Large intestine (tissue), 3 donors: ENCODE data around the gene KLHL13. TPM values are rescaled to one million over a fixed set of nuclear protein-coding genes. Genes with fewer than 3 reads are reported as not detected.
A peak's percentile ranks its signal among the peaks of the same experiment; 100 is the strongest.

ENCODE experiments used
- DNase-seq, 2 donors: peaks; one replicate each; pipeline versions ENCODE4 v3.0.0 to v3.0.0-alpha.2; 2013
- H3K27ac ChIP-seq: one replicate; pipeline ENCODE4 v1.5.1; 2013; ENCODE audit warnings: low read length
- H3K27me3 ChIP-seq: 2 replicates; pipeline ENCODE4 v1.6.1; 2013; ENCODE audit warnings: low read length; ENCODE audit not compliant: control insufficient read depth, insufficient read depth
- H3K36me3 ChIP-seq: 2 replicates; pipeline ENCODE4 v1.6.1; 2013; ENCODE audit warnings: low read length; ENCODE audit not compliant: control insufficient read depth, insufficient read depth
- H3K4me1 ChIP-seq: one replicate; pipeline ENCODE4 v1.6.1; 2013; ENCODE audit warnings: low read length; ENCODE audit not compliant: control insufficient read depth, insufficient read depth
- H3K4me3 ChIP-seq: one replicate; pipeline ENCODE4 v1.5.1; 2013; ENCODE audit warnings: low read length
- H3K9me3 ChIP-seq: one replicate; pipeline ENCODE4 v1.6.1; 2013; ENCODE audit warnings: mild to moderate bottlenecking, low read depth, low read length, moderate library complexity; ENCODE audit not compliant: control insufficient read depth
- WGBS: methylation state at CpG from one replicate; pipeline ENCODE4 v1.1.5; 2013; ENCODE audit warnings: low lambda C conversion rate; ENCODE audit not compliant: insufficient coverage; 5-methylcytosine and 5-hydroxymethylcytosine counted together
- polyA plus RNA-seq: library from polyadenylated mRNA; unstranded; fragments of 120-200 nt; gene quantifications from one replicate; pipeline ENCODE4 v1.2.1, GENCODE V29; 2013

Gene KLHL13
- polyA plus RNA-seq, 1 donor, result 73.6 TPM

DNA sequence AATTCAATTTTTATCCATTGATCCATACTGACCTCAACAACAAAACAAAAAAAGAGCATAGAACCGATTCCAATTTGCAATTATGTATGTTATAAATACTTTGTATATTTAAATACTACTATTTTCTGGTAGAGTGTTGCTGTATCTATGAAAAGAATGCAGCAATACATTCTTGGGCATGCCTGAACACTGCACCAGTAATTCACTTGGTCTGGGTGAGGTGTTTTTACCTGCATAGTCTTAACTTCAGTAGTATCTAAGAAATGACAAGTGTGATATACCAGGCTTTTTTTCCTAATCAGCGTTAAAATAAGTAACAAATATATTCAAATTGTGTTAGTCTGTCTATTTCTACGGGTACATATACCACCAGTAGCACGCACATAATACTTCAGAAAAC lies 120.2 kb downstream of the KLHL13 start:
- no CpG with 5 or more reads among the region's 4 CpGs for WGBS
- Histone ChIP-seq H3K4me3 (no peak overlapping the region), H3K4me1 (no peaks in the 10 kb centered on the region), H3K36me3 (no peaks in the 10 kb centered on the region), H3K27ac (no peak overlapping the region), H3K27me3 (no peaks in the 10 kb centered on the region), H3K9me3 (no peaks in the 10 kb centered on the region)
- DNase-seq, result no peak

DNA sequence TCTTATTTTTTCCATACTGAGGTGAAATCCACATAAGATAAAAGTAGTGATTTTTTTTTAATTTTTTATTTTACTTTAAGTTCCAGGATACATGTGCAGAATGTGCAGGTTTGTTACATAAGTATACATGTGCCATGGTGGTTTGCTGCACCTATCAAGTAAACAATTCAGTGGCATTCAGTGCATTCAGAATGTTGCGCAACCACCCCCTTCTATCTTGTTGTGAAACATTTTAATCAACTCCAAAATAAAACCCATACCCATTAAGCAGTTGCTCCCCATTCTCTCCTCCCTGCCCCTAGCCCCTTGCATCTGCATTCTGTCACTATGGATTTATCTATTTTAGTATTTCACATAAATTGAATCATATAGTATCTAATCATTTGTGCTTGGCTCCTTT lies 121.2 kb downstream of the KLHL13 start:
- no peaks in the 10 kb centered on the region for H3K4me1 ChIP-seq
- no peaks in the 10 kb centered on the region for H3K27me3 ChIP-seq
- H3K36me3 ChIP-seq, result no peaks in the 10 kb centered on the region
- H3K27ac ChIP-seq, result no peak overlapping the region
- no peak for DNase-seq
- WGBS, result no CpG with 5 or more reads among the region's 1 CpG
- no peaks in the 10 kb centered on the region for H3K9me3 ChIP-seq
- H3K4me3 ChIP-seq, result no peak overlapping the region

DNA sequence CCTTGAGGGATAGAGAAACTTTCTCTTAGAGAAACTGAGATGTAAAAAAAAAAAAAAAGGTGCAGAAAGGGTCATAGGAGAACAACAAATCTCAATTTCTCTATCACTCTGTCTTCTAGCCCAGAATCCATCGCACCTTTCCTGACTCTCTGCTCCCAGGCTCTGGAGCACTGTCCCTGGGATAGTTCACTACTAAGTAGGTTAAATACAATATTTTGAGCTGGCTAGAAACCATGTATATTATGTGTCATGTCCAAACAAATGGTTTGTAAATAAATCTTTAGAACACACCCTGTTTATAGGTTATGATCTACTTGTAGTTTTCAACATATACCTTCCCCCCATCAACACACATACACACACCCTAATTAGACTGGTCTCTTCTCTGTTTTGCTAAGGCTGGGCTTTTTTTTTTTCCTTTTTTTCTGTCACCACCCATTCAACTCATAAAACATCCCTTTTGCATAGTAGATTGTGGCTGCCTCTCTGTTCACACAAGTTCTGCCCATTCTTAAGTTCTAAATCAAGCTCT lies 124.4 kb downstream of the KLHL13 start:
- no peak overlapping the region for H3K4me3 ChIP-seq
- no peaks in the 10 kb centered on the region for H3K27me3 ChIP-seq
- no peaks in the 10 kb centered on the region for H3K4me1 ChIP-seq
- H3K27ac ChIP-seq, result no peak overlapping the region
- no peak for DNase-seq
- H3K9me3 ChIP-seq, result no peaks in the 10 kb centered on the region
- WGBS, result no CpG with 5 or more reads among the region's 1 CpG
- H3K36me3 ChIP-seq, result no peaks in the 10 kb centered on the region

DNA sequence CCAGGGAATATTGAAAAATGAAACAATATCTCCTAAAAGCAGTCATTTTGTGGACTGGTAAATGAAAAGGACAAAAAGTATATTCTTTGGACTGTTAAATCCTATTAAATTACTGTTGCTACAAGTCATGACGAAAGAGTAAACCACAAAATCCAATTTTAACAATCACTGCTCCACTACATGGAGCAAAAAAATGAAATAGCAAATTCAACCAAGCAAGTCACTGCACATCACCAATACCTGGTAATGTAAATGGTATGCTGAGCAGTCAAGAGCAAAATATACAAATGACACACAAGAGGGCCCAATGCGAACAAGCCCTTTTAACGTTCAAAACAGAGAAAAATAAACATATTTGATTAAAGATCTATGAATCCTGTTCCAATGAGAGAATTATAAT lies 126.2 kb downstream of the KLHL13 start:
- no peak overlapping the region for H3K4me3 ChIP-seq
- no CpG with 5 or more reads among the region's 3 CpGs for WGBS

DNA sequence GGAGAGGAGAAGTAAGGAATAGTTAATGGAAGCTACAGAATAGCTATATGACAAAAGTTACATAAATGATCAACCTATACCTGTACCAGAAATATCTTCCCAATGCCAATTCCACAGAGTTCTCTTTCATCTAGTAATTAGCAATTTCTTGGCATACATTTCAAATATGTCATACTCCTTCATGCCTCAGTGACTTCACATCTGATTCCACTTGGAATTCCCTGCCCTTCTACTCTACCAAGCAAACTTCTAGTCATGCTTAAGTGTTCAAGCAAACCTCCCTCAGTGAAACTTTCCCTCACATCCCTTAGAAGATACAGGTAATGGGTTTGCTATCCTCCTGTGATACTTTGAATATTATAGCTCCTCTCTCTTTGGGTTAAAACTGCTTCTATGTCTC lies 127.1 kb downstream of the KLHL13 start:
- Histone ChIP-seq H3K27ac (no peak overlapping the region), H3K36me3 (no peaks in the 10 kb centered on the region), H3K4me1 (no peaks in the 10 kb centered on the region), H3K4me3 (no peak overlapping the region), H3K27me3 (no peaks in the 10 kb centered on the region), H3K9me3 (no peaks in the 10 kb centered on the region)
- DNase-seq, result no peak

More for the DNA sequence above, 126.2 kb downstream of the KLHL13 start:
- H3K27ac ChIP-seq, result no peak overlapping the region
- no peaks in the 10 kb centered on the region for H3K27me3 ChIP-seq
- H3K4me1 ChIP-seq, result no peaks in the 10 kb centered on the region
- DNase-seq, result no peak
- no peaks in the 10 kb centered on the region for H3K9me3 ChIP-seq
- no peaks in the 10 kb centered on the region for H3K36me3 ChIP-seq

DNA sequence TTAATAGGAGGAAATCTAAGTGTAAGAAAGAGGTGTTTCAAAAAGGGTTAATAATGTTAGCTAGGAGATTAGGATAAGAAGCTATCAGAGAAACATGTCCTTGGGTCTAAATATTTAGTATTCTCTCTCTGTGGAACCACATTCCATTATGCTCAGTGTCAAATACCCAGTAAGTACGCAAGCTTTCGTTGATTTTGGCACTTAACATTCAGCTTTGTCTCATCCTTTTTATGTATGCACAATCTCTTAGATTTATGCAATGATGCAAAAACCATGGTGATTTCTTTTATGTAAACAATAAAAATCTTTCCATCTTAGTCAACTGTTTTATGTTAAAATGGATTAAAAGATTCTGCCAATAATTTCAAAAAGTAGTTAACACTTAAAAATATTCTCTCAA lies 129.2 kb downstream of the KLHL13 start:
- DNase-seq, result no peak
- Histone ChIP-seq H3K4me3 (no peak overlapping the region), H3K27me3 (no peaks in the 10 kb centered on the region), H3K36me3 (no peaks in the 10 kb centered on the region), H3K4me1 (no peaks in the 10 kb centered on the region), H3K9me3 (no peaks in the 10 kb centered on the region), H3K27ac (no peak overlapping the region)
- WGBS, result no CpG with 5 or more reads among the region's 2 CpGs

DNA sequence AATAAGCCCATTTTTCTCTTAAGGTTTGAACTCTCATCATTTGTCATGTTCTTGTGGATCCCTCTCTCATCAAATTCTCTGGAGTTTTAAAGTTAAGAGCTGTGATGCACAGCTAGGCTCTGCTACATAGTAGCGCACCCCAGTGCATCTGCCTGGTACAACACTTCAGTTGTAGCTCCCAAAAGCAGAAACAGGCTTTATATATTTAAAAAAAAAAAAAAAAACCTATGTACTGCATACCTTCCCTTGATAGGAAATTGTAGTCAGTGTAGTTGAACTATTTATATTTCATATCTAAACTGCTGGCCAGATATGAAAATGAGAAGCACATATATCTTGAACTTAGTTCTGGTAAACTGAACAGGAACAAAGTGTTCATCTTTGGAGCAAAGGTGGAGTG lies 131.4 kb downstream of the KLHL13 start:
- no peaks in the 10 kb centered on the region for H3K36me3 ChIP-seq
- no CpG with 5 or more reads among the region's 1 CpG for WGBS
- no peak overlapping the region for H3K27ac ChIP-seq
- no peaks in the 10 kb centered on the region for H3K9me3 ChIP-seq
- no peaks in the 10 kb centered on the region for H3K27me3 ChIP-seq
- peak in 1 of 2 donors; percentile 17 for DNase-seq
- H3K4me1 ChIP-seq, result no peaks in the 10 kb centered on the region
- H3K4me3 ChIP-seq, result no peak overlapping the region

DNA sequence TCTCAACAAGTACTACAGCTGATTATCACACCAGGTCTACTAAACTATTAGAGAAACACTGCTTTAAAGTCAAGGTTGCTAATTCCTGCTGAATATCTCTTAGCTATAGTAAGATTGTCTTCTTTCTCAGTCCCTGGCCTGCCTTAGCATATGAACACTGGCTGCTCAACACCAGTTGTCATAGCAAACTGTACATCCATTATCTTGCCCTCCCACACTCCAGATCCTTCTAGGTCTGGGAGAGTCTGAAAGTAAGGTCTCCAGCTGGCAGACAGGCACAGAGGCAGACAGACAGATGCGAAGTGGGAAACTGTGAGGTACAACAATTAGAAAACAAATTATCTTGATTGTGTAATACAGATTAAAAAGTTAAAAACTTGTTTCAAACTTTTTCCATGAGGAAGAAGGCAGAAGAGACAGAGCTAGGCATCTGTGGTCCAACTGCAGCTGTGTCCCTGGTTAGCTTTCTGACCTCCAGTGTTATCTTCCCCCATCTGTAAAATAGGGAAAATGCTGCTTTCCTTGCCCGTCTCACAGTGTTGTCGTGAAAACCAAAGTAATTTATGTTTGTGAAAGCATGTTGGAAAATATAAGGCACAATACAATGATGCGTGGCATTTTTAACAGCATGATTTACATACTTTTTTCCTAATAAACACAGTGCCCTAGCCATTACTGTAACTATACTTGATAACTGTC lies 133.8 kb downstream of the KLHL13 start:
- Histone ChIP-seq H3K4me1 (no peaks in the 10 kb centered on the region), H3K27ac (no peak overlapping the region), H3K9me3 (no peaks in the 10 kb centered on the region), H3K36me3 (no peaks in the 10 kb centered on the region), H3K27me3 (no peaks in the 10 kb centered on the region), H3K4me3 (no peak overlapping the region)
- DNase-seq, result no peak
- no CpG with 5 or more reads among the region's 4 CpGs for WGBS

DNA sequence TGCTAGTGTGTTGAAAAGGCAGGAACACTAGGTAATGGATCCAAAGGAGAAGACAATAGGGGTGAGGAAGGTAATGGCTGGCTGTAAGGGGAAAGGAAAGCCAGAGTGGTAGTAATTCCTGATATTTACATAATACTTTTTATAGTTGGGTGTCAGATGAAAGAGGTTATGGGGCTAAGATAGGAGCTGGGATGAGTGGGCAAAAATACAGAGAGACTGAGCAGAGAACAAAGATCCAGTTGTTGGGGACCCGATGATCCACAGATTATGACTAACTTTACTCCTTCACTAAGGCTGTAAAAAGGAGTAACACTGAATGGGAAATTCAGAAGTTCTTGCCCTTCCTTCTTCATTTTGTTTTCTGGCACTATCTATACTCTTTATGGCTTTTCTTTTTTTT lies 138.2 kb downstream of the KLHL13 start:
- Histone ChIP-seq H3K27me3 (no peaks in the 10 kb centered on the region), H3K9me3 (no peaks in the 10 kb centered on the region), H3K4me1 (no peaks in the 10 kb centered on the region), H3K4me3 (no peak overlapping the region), H3K27ac (no peak overlapping the region), H3K36me3 (no peaks in the 10 kb centered on the region)
- no peak for DNase-seq
- no CpG with 5 or more reads among the region's 1 CpG for whole genome bisulfite sequencing

DNA sequence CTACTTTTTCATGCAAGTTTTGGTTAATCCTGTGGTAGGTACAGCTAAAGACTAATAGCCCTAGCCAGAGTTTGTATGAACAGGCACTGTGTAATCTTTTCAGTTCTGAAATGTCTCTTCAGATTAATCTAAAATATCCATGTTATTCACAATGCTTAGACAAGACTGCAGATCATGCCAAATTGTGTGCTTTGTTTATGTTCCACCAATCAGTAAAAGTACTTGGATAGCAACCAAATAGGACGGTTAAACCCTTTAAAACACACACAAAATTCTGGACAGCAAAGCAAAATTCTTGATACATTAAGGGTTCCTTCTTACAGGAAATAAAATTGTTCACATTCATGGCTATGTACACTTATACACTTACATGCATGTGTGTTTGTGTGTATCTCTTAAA lies 139.1 kb downstream of the KLHL13 start:
- Histone ChIP-seq H3K27ac (no peak overlapping the region), H3K27me3 (no peaks in the 10 kb centered on the region), H3K4me3 (no peak overlapping the region), H3K4me1 (no peaks in the 10 kb centered on the region), H3K9me3 (no peaks in the 10 kb centered on the region), H3K36me3 (no peaks in the 10 kb centered on the region)
- no CpG with 5 or more reads among the region's 1 CpG for WGBS
- DNase-seq, result no peak

DNA sequence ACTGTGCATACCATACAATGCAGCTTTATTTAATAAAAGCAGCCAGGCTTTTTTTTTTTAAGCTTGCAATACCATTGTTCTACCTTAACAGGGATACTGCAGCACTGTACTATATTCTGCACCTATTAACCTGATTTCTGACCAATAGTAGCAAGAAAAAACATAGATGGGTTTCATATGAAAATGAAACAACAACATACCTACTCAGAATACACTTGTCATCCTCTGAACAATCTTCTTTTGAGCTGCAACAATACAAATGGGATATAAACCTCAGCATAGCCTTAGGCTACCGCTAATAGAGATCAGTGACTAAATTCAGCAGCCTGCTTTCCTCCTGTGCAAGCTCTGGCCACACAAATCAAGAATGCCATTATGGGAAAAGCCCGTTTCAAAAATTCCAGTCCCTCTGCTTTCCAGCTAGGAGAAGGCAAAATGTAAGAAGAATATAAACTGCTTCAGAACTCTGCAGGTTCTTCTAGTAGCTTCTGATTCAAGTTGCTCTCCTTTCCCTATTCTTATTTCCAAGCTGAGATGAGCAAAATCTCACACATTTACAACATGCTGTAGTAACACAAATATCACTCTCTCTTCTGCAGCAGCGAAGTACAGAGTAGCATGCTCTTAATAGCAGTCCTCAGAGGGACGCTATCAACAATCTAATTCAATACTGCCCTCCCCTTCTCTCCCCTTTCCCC lies 143.4 kb downstream of the KLHL13 start:
- H3K4me1 ChIP-seq, result no peaks in the 10 kb centered on the region
- H3K36me3 ChIP-seq, result no peaks in the 10 kb centered on the region
- H3K27ac ChIP-seq, result no peak overlapping the region
- H3K9me3 ChIP-seq, result no peaks in the 10 kb centered on the region
- no peaks in the 10 kb centered on the region for H3K27me3 ChIP-seq
- no CpG with 5 or more reads among the region's 4 CpGs for WGBS
- H3K4me3 ChIP-seq, result peak overlapping the region; percentile 4
- no peak for DNase-seq
